Dermis blood vessel endothelial cell (primary cell): Measurements from ENCODE around the gene ZNF28. TPM values are rescaled to one million over a fixed set of nuclear protein-coding genes. Genes with fewer than 3 reads are reported as not detected.
"Not testable (repeated sequence)": the region's sequence is repeated elsewhere in the genome, so short reads cannot be mapped to it uniquely, and the experiment has no call there.

ENCODE experiments used
- DNase-seq: peaks from one replicate; pipeline ENCODE4 v3.0.0; 2010
- total RNA-seq: library from RNA; depleted of rRNA; stranded (reverse); fragments of >200 nt; gene quantifications from 2 replicates; pipeline ENCODE4 v1.2.3, GENCODE V29; 2014

The ZNF28 gene
- total RNA-seq, 1 donor from 2014 or later = 29.6 TPM

DNA sequence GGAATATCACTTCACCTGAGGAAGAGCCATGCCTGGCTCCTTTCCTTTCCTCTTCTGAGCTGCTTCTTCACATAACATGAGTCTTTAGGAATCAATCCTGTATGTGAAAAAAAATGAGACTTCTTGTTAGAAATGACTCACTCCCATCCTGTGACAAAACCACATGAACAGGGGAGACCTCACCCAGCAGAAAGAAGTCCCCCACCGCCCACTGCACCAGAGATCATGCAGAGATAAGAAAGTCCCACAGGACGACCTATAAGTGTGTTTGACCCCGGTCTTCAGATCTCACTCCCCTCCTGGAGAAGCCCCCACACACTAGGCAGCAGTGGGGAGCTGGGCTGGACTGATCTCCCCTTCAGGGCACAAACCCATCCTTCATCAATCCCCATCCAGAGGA, 42.6 kb downstream of the ZNF28 start:
- no peak for DNase-seq

DNA sequence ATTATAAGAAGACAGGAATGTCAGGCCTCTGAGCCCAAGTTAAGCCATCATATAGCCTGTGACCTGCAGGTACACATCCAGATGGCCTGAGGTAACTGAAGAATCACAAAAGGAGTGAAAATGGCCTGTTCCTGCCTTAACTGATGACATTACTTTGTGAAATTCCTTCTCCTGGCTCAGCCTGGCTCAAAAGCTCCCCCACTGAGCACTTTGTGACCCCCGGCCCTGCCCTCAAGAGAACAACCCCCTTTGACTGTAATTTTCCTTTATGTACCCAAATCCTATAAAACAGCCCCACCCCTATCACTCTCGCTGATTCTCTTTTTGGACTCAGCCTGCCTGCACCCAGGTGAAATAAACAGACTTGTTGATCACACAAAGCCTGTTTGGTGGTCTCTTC, 65.0 kb downstream of the ZNF28 start:
- DNase-seq = not testable (repeated sequence)

DNA sequence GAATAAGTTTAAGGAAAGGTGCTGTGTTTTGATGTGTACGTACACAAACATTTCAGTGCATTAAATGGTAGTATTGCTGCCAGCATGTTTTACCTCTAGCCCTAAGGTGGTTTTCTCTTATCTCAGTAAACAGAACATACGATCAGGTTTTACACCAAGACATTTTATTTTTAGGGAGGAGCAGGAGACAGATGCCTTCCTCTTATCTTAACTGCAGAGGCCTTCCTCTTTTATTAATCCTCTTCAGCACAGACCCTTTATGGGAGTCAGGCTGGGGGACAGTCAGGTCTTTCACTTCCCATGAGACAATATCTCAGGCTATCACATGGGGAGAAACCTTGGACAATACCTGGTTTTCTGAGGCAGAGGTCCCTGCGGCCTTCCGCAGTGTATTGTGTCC, 71.7 kb downstream of the ZNF28 start:
- no peak for DNase-seq

DNA sequence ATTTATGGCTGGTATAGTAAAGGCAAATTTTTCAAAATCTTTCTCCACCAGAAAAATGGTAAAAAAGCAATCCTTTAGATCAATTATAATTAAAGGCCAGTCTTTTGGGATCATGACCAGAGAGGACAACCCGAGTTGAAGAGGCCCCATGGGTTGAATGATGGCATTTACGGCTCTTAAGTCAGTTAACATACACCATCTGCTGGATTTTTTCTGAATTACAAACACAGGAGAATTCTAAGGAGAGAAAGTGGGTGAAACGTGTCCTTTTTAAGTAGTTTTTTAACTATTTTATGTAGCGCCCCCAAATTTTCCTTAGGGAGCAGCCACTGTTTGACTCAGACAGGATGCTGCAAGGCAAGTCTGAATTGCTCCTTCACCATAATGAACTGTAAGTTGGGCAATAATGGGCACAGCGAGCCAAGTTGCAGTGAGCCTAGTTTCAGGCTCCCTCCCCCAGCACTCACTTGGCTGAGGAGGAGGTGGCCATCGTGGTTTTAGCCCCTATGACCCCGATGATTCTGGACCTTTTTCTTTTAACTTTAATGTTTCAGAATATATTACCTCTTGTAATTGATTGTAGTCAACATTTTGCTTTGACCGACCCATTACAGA, 73.0 kb downstream of the ZNF28 start:
- DNase-seq = peak; percentile 72

Other genes starting within 250 kb of the ZNF28 start
- 40.9 and 72.3 TPM in 2 replicates for gene ZNF83, start 183.3 kb downstream of the ZNF28 start, total RNA-seq
- 11.9 and 15.7 TPM in 2 replicates for gene ZNF611, start 86.6 kb downstream of the ZNF28 start, total RNA-seq
- gene ZNF600, start 34.8 kb downstream of the ZNF28 start, total RNA-seq = 4.1 and 5.4 TPM in 2 replicates
- 23.5 and 24.8 TPM in 2 replicates for gene ZNF468, start 36.0 kb upstream of the ZNF28 start, total RNA-seq
- 9.3 and 16.0 TPM in 2 replicates for gene ZNF320, start 76.0 kb upstream of the ZNF28 start, total RNA-seq
- gene ZNF888, start 101.8 kb upstream of the ZNF28 start, total RNA-seq = 6.5 and 7.8 TPM in 2 replicates
- gene ZNF816, start 141.2 kb upstream of the ZNF28 start, total RNA-seq = 6.1 and 9.0 TPM in 2 replicates
- gene ERVV-1, start 192.3 kb upstream of the ZNF28 start, total RNA-seq = not detected in 2 replicates
- not detected in 2 replicates for gene ERVV-2, start 223.1 kb upstream of the ZNF28 start, total RNA-seq